Measurements from ENCODE around the gene GUCA1A. TPM values are rescaled to one million over a fixed set of nuclear protein-coding genes. Genes with fewer than 3 reads are reported as not detected.
"Not testable (repeated sequence)": the region's sequence is repeated elsewhere in the genome, so short reads cannot be mapped to it uniquely, and the experiment has no call there.

The GUCA1A gene
- total RNA-seq, 1 donor from 2014 or later = 0.84 TPM

- no peak overlapping the region for H3K27ac Mint-ChIP-seq
- no peaks in the 10 kb centered on the region for H3K9me3 Mint-ChIP-seq (ENCODE audit: low read depth)
- H3K4me1 Mint-ChIP-seq (ENCODE audit: low read depth) = peaks cover 4% of the 10 kb centered on the region
- DNase-seq (ENCODE audit: low spot score, unreplicated experiment) = no peak
- H3K27me3 Mint-ChIP-seq = peaks cover 12% of the 10 kb centered on the region
- H3K36me3 Mint-ChIP-seq (ENCODE audit: insufficient read depth) = no peaks in the 10 kb centered on the region
- no peak for TF ChIP-seq CTCF (IDR thresholded peaks at IDR 0.05; ENCODE audit: unreplicated experiment)
- no peak overlapping the region for H3K4me3 Mint-ChIP-seq (ENCODE audit: low read depth)
Measured at GRCh38 chr6:42148058-42148457, 25.1 kb upstream of the GUCA1A start.

DNA sequence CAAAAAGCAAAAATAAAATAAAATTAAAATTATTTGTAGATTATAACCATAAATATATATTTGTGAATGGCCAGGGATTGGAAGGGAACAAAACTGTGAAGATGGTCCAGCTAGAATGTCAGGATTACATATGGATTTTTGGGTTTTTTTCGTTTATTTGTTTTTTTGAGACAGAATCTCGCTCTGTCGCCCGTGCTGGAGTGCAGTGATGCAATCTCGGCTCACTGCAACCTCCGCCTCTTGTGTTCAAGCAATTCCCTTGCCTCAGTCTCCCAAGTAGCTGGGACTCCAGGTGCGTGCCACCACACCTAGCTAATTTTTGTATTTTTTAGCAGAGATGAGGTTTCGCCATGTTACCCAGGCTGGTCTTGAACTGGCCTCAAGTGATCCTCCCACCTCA, 22.9 kb upstream of the GUCA1A start:
- H3K4me1 Mint-ChIP-seq (ENCODE audit: low read depth) = peaks cover 4% of the 10 kb centered on the region
- H3K27ac Mint-ChIP-seq = no peak overlapping the region
- TF ChIP-seq CTCF (IDR thresholded peaks at IDR 0.05; ENCODE audit: unreplicated experiment) = no peak
- no peaks in the 10 kb centered on the region for H3K36me3 Mint-ChIP-seq (ENCODE audit: insufficient read depth)
- DNase-seq (ENCODE audit: low spot score, unreplicated experiment) = no peak
- peaks cover 17% of the 10 kb centered on the region for H3K27me3 Mint-ChIP-seq
- no peak overlapping the region for H3K4me3 Mint-ChIP-seq (ENCODE audit: low read depth)
- H3K9me3 Mint-ChIP-seq (ENCODE audit: low read depth) = no peaks in the 10 kb centered on the region

- H3K4me3 Mint-ChIP-seq (ENCODE audit: low read depth) = no peak overlapping the region
- H3K36me3 Mint-ChIP-seq (ENCODE audit: insufficient read depth) = no peaks in the 10 kb centered on the region
- H3K27ac Mint-ChIP-seq = no peak overlapping the region
- H3K27me3 Mint-ChIP-seq = peaks cover 17% of the 10 kb centered on the region
- H3K9me3 Mint-ChIP-seq (ENCODE audit: low read depth) = no peaks in the 10 kb centered on the region
- peaks cover 4% of the 10 kb centered on the region for H3K4me1 Mint-ChIP-seq (ENCODE audit: low read depth)
- no peak for TF ChIP-seq CTCF (IDR thresholded peaks at IDR 0.05; ENCODE audit: unreplicated experiment)
- DNase-seq (ENCODE audit: low spot score, unreplicated experiment) = no peak
Measured at GRCh38 chr6:42152024-42152423, 21.1 kb upstream of the GUCA1A start.

GRCh38 chr6:42152528-42153213, 20.5 kb upstream of the GUCA1A start:
- H3K4me1 Mint-ChIP-seq (ENCODE audit: low read depth); H3K36me3 Mint-ChIP-seq (ENCODE audit: insufficient read depth): not testable (repeated sequence)

DNA sequence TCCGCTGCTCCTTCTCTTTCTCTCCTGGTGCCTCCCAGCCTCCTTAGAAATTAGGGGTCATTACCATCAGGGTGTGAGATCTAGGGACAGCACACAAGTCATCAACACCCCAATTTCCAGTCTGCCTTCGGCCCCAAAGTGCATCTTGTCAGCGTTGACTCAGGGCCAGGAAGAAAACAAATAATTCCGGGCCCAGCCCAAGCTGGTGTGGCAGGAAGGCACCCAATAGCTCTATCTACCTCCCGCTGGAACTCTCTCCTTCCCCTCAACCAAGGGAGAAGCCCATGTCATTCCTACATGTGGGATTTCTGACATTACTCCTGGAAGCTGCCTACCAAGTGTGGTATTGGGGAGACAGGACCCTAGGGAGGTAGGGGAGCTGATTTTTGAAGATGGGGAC, 19.2 kb upstream of the GUCA1A start:
- peaks cover 17% of the 10 kb centered on the region for H3K27me3 Mint-ChIP-seq
- H3K9me3 Mint-ChIP-seq (ENCODE audit: low read depth) = no peaks in the 10 kb centered on the region
- no peak for TF ChIP-seq CTCF (IDR thresholded peaks at IDR 0.05; ENCODE audit: unreplicated experiment)
- H3K27ac Mint-ChIP-seq = no peak overlapping the region
- no peak overlapping the region for H3K4me3 Mint-ChIP-seq (ENCODE audit: low read depth)
- no peaks in the 10 kb centered on the region for H3K36me3 Mint-ChIP-seq (ENCODE audit: insufficient read depth)
- no peaks in the 10 kb centered on the region for H3K4me1 Mint-ChIP-seq (ENCODE audit: low read depth)
- DNase-seq (ENCODE audit: low spot score, unreplicated experiment) = no peak

More at GRCh38 chr6:42152528-42153213, 20.5 kb upstream of the GUCA1A start:
- H3K27me3 Mint-ChIP-seq = peaks cover 17% of the 10 kb centered on the region
- H3K27ac Mint-ChIP-seq; H3K9me3 Mint-ChIP-seq (ENCODE audit: low read depth); H3K4me3 Mint-ChIP-seq (ENCODE audit: low read depth); DNase-seq (ENCODE audit: low spot score, unreplicated experiment): not testable (repeated sequence)
